Measurements from ENCODE around the gene SPIN1. TPM values are rescaled to one million over a fixed set of nuclear protein-coding genes. Genes with fewer than 3 reads are reported as not detected.

The SPIN1 gene
- total and polyA plus RNA-seq, 2 donors (not counting 1 experiment from before 2014, with no cell fraction given): 9.9 to 24.9 TPM

DNA sequence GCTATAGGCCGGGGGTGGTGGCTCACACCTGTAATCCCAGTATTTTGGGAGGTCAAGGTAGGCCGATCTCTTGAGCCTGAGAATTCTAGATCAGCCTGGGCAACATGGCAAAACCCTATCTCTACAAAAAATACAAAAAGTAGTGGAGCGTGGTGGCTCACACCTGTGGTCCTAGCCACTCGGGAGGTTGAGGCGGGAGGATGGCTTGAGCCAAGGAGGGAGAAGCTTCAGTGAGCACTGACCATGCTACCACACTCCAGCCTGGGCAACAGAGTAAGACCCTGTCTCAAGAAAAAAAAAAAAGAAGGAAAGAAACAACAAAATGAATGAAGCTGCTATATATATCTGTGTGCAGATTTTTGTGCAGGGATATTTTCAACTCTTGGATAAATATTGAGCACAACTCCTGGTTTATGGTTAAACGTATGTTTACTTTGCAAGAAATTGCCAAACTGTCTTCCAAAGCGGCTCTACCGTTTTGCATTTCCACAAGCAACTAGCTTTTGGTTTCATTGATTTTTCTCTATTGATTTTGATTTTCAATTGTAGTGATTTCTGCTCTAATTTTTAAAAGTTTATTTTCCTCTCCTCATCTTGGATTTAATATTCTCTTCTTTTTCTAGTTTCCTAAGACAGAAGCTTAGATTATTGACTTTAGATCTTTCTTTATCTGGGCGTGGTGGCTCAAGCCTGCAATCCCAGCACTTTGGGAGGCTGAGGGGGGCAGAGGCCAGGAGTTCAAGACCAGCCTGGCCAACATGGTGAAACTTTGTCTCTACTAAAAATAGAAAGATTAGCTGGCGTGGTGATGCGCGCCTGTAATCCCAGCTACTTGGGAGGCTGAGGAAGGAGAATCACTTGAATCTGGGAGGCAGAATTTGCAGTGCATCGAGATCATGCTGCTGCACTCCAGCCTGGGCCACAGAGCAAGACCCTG lies 49.2 kb downstream of the SPIN1 start:
- ChIA-PET CTCF (no interaction called here), POLR2A (no interaction called here)
- TF ChIP-seq EZH2 (IDR thresholded peaks at IDR 0.05; ENCODE audit: borderline replicate concordance, insufficient read depth, low read depth, low read length, poor library complexity, severe bottlenecking): no peak
- TF ChIP-seq, protein P1, sequence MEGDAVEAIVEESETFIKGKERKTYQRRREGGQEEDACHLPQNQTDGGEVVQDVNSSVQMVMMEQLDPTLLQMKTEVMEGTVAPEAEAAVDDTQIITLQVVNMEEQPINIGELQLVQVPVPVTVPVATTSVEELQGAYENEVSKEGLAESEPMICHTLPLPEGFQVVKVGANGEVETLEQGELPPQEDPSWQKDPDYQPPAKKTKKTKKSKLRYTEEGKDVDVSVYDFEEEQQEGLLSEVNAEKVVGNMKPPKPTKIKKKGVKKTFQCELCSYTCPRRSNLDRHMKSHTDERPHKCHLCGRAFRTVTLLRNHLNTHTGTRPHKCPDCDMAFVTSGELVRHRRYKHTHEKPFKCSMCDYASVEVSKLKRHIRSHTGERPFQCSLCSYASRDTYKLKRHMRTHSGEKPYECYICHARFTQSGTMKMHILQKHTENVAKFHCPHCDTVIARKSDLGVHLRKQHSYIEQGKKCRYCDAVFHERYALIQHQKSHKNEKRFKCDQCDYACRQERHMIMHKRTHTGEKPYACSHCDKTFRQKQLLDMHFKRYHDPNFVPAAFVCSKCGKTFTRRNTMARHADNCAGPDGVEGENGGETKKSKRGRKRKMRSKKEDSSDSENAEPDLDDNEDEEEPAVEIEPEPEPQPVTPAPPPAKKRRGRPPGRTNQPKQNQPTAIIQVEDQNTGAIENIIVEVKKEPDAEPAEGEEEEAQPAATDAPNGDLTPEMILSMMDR (IDR thresholded peaks at IDR 0.05): no peak

DNA sequence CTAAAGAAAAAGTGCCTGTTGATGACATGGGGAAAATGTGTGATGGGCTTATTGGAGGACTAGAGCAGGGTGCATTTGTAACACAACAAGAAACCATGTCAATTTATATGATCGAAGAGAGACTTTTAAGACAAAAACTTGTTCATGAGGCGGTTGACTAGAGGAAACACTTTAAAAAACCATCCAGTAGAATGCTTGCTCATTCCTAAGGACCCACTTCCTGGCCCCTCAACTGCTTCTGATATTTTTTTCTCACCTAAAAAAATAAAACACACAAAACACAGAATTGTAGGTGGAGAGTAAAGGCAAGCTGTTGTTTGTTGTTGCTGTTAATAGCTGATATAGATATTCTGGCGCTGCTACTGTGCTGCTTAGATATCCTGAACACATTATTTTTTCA lies 50.6 kb downstream of the SPIN1 start:
- no peak overlapping the region for H3K4me3 ChIP-seq (ENCODE audit: control extremely low read depth in 1 of 5, extremely low read depth in 1 of 5, insufficient read depth in 1 of 5, low read depth in 2 of 5, low read length in 4 of 5)
- H3K36me3 ChIP-seq (replicated peaks in 1 of 2; ENCODE audit: control extremely low read depth in 1 of 2, control insufficient read depth in 1 of 2, extremely low read depth in 1 of 2, insufficient read depth in 2 of 2, low read length in 1 of 2): peaks cover 1 to 2% of the 10 kb centered on the region in 2 experiments
- no peak for DNase-seq
- Mint-ChIP-seq H3K9me3 (ENCODE audit: insufficient read depth) (no peaks in the 10 kb centered on the region), H3K4me3 (no peak overlapping the region), H3K4me1 (peaks cover 4% of the 10 kb centered on the region), H3K27me3 (no peaks in the 10 kb centered on the region), H3K27ac (no peak overlapping the region)
- H3K79me2 ChIP-seq (ENCODE audit: control insufficient read depth, insufficient read depth, low read length): peaks cover 23% of the 10 kb centered on the region
- H3K9ac ChIP-seq (ENCODE audit: low read length): no peak overlapping the region
- TF ChIP-seq, protein P1 (IDR thresholded peaks at IDR 0.05): no peak
- TF ChIP-seq EZH2 (IDR thresholded peaks at IDR 0.05; ENCODE audit: borderline replicate concordance, insufficient read depth, low read depth, low read length, poor library complexity, severe bottlenecking): no peak
- H3K27ac ChIP-seq (ENCODE audit: low read length in 2 of 2): no peak overlapping the region
- no peaks in the 10 kb centered on the region for H3K9me3 ChIP-seq (ENCODE audit: control extremely low read depth in 1 of 3, control insufficient read depth in 2 of 3, insufficient read depth in 1 of 3, low read length in 2 of 3)
- 40% methylated on average over 1 of the region's 3 CpGs for WGBS (ENCODE audit: insufficient coverage)
- H2AFZ ChIP-seq (ENCODE audit: insufficient read depth, low read depth, low read length, poor library complexity, severe bottlenecking): no peak overlapping the region
- no peak for ATAC-seq (ENCODE audit: low read depth)
- ChIA-PET CTCF (no interaction called here), POLR2A (no interaction called here)
- H4K20me1 ChIP-seq (ENCODE audit: control insufficient read depth, insufficient read depth, low read length, poor library complexity, severe bottlenecking): peaks cover 6% of the 10 kb centered on the region
- H3K4me1 ChIP-seq (ENCODE audit: control insufficient read depth in 2 of 2, insufficient read depth in 2 of 2, low read length in 2 of 2): no peaks in the 10 kb centered on the region
- H3K27me3 ChIP-seq (replicated peaks in 1 of 4; ENCODE audit: control extremely low read depth in 1 of 4, control insufficient read depth in 3 of 4, insufficient read depth in 4 of 4, low read length in 3 of 4): no peaks in the 10 kb centered on the region
- H3K4me2 ChIP-seq (replicated peaks; ENCODE audit: low read depth, low read length, poor library complexity, severe bottlenecking): no peak overlapping the region
- intact Hi-C loops (cut with micrococcal nuclease): no loop called here

More for the DNA sequence above, 49.2 kb downstream of the SPIN1 start:
- ATAC-seq (ENCODE audit: low read depth): no peak
- Histone ChIP-seq H3K9ac (ENCODE audit: low read length) (no peak overlapping the region), H3K27ac (ENCODE audit: low read length in 2 of 2) (no peak overlapping the region), H3K4me2 (replicated peaks; ENCODE audit: low read depth, low read length, poor library complexity, severe bottlenecking) (no peak overlapping the region), H3K4me3 (ENCODE audit: control extremely low read depth in 1 of 5, extremely low read depth in 1 of 5, insufficient read depth in 1 of 5, low read depth in 2 of 5, low read length in 4 of 5) (no peak overlapping the region), H4K20me1 (ENCODE audit: control insufficient read depth, insufficient read depth, low read length, poor library complexity, severe bottlenecking) (no peaks in the 10 kb centered on the region), H2AFZ (ENCODE audit: insufficient read depth, low read depth, low read length, poor library complexity, severe bottlenecking) (no peak overlapping the region), H3K36me3 (replicated peaks in 1 of 2; ENCODE audit: control extremely low read depth in 1 of 2, control insufficient read depth in 1 of 2, extremely low read depth in 1 of 2, insufficient read depth in 2 of 2, low read length in 1 of 2) (peaks cover 1 to 6% of the 10 kb centered on the region in 2 experiments), H3K27me3 (replicated peaks in 1 of 4; ENCODE audit: control extremely low read depth in 1 of 4, control insufficient read depth in 3 of 4, insufficient read depth in 4 of 4, low read length in 3 of 4) (no peaks in the 10 kb centered on the region), H3K4me1 (ENCODE audit: control insufficient read depth in 2 of 2, insufficient read depth in 2 of 2, low read length in 2 of 2) (no peaks in the 10 kb centered on the region), H3K9me3 (ENCODE audit: control extremely low read depth in 1 of 3, control insufficient read depth in 2 of 3, insufficient read depth in 1 of 3, low read length in 2 of 3) (no peaks in the 10 kb centered on the region), H3K79me2 (ENCODE audit: control insufficient read depth, insufficient read depth, low read length) (peaks cover 16% of the 10 kb centered on the region)
- H3K27me3 Mint-ChIP-seq: no peaks in the 10 kb centered on the region
- no peaks in the 10 kb centered on the region for H3K9me3 Mint-ChIP-seq (ENCODE audit: insufficient read depth)
- no peak overlapping the region for H3K27ac Mint-ChIP-seq
- DNase-seq: no peak
- intact Hi-C loops (cut with micrococcal nuclease): no loop called here
- no peak overlapping the region for H3K4me3 Mint-ChIP-seq
- peaks cover 2% of the 10 kb centered on the region for H3K4me1 Mint-ChIP-seq
- 100% methylated on average over 3 of the region's 13 CpGs for WGBS (ENCODE audit: insufficient coverage)

Data from B cell (primary cell).